HG02870 (cell line): ENCODE results near the gene GPC1.
"Not testable (repeated sequence)": the region's sequence is repeated elsewhere in the genome, so short reads cannot be mapped to it uniquely, and the experiment has no call there.

Experiments used
- ATAC-seq: cut with Tn5 transposase; IDR thresholded peaks from one replicate; pipeline ENCODE4 v1.9.1; 2021; ENCODE audit warnings: mild to moderate bottlenecking, moderate library complexity; ENCODE audit not compliant: unreplicated experiment

GPC1 gene, protein sequence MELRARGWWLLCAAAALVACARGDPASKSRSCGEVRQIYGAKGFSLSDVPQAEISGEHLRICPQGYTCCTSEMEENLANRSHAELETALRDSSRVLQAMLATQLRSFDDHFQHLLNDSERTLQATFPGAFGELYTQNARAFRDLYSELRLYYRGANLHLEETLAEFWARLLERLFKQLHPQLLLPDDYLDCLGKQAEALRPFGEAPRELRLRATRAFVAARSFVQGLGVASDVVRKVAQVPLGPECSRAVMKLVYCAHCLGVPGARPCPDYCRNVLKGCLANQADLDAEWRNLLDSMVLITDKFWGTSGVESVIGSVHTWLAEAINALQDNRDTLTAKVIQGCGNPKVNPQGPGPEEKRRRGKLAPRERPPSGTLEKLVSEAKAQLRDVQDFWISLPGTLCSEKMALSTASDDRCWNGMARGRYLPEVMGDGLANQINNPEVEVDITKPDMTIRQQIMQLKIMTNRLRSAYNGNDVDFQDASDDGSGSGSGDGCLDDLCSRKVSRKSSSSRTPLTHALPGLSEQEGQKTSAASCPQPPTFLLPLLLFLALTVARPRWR

DNA sequence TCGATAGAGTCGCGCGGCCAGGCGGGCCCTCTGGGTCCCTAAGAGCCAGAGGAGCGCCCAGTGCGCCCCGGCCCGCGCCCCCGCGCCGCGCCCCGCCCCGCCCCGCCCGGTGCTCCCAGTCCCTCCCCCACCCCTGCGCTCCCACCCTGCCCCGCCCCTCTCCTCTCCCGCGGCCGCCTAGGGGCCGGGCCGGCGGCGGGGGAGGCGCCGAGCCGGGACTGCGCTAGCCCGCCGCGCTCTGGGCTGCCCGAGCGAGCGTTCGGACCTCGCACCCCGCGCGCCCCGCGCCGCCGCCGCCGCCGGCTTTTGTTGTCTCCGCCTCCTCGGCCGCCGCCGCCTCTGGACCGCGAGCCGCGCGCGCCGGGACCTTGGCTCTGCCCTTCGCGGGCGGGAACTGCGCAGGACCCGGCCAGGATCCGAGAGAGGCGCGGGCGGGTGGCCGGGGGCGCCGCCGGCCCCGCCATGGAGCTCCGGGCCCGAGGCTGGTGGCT, at the start of gene GPC1:
Gene GPC1, plus strand, starts transcription at position 207 of the 491 bp plus-strand sequence. Its CDS starts 256 bp downstream, at position 463.
- peak; percentile 30 for ATAC-seq

- no peak for ATAC-seq
Measured at GRCh38 chr2:240386326-240386725, 49.1 kb upstream of the GPC1 start.

- not testable (repeated sequence) for ATAC-seq
Measured at GRCh38 chr2:240386743-240387142, 48.7 kb upstream of the GPC1 start.

DNA sequence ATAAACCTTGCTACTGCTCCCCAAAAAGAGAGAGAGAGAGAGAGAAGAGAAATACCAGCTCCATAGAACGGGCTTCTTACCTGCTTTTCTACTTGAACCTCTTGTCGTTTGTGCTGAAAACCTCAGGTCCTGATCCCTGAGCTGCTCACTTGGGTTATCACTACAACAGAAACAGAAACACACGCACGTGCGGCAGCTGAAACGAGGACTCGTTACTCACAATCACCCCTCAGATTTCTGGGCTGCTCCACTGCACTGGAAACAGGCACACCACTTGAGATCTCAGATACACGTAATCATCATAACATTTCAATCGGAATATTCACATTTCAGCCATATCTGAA, 48.2 kb upstream of the GPC1 start:
- ATAC-seq = no peak

- ATAC-seq = no peak
Measured at GRCh38 chr2:240387669-240388358, 47.6 kb upstream of the GPC1 start.

- no peak for ATAC-seq
Measured at GRCh38 chr2:240388471-240389301, 46.8 kb upstream of the GPC1 start.

DNA sequence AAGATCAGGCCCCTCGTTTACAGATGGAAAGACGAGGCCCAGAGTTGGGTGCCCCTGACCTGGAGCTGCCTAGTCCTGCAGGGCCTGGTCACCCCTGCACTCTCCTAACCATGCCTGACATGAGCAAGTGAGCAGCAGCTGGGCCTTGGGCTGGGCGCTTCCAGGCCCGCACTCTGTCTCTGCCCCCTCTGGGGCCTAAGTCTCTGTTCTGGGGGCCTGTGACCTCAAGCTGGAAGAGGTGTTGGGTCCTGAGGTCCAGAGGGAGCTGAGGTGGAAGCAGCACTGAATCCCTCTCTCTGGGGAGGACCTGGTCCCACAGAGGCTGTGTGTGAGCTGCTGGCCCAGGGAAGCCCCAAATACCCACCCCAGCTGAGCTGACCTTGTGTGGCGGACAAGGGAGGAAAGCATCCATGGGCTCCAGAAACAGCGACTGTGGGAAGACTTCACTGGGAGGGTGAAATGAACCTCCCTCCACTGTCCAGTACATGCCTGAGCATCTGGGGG, 46.1 kb upstream of the GPC1 start:
- no peak for ATAC-seq

DNA sequence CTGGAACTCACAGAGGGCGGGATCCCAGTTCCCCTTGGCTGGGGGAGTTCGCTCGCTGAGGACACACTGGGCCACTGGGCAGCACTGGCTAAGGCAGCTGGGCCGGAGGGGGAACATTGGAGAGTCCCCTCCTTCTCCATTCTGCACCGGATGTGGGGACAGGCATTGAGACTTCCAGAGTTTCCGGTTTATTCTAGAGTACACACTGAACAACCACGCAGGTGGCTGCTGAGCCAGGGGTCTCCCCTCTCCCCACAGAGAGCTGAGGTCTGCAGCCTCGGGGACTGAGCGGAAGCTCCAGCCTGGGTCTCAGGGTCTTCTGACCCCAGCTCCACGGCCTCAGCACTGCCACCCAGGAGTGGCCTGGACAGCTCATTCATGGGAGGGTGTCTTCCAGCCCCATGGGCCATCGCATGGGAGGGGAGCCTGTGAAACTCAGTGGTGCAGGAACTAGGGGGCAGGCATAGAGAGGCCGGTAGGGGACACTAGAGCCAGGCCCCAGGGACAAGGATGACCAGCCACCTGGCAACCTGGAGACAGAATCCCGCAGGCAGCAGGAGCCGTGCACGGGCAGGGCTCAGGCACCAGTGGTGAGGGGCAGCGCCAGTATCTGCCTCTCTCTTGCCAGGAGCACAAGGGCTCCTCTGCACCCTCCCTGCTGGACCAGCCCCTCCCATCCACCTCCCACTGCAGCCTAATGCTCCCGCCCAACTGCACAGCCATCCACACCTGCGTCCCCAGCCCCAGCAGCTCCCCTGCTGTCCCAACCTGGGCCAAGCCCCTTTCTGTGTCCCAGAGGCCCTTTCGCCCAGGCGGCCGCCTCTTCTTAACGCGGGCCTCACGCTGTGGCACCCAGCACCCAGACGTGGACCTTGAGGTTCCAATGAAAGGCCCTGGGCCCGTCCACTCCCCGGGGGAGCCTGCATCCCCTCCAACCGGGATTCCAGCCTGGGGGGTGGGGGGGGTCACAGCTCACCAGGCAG, 45.1 kb upstream of the GPC1 start:
- no peak for ATAC-seq

DNA sequence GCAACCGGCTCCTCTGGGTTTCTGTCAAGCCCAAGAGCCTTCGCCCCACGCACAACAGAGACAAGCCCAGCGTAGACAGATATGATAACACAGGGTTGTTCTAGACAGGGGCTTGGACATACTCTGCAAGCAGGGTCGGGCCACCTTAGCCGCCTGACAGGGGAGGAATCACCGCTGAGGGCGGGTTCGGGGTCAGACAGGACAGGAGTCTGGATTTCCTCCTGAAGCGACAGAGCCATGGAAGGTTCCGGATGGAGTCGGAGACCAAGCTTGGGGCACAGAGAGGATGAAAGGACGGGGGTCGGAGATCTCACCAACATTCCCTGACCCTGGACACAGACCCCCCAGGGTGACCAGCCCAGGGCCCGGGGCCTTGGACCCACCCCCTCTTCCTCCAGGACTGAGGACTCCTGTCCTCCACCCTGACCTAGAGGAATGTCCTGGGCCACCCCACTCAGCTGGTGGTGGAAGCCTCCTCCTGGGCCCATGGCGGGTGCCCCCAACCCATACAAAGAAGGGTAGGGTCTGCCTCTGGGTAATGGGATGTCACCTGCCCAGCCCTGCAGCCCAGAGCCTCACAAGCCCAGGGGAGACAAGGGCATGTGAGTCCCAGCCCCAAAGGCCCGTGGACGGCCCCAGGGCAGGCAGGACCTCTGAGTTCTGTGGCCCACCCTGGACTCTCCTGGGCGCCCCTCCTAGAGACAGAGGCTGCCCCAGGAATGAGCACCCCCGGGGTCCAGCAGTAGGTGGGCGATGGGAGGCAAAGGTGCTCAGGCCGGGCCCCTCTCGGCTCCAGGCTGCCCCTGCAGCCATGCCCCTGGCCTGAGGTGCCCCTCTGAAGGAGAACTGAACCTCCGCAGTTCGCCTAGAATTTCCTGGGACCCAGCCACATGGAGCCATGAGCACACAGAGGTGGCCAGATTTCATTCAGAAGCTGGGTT, 44.1 kb upstream of the GPC1 start:
- no peak for ATAC-seq

DNA sequence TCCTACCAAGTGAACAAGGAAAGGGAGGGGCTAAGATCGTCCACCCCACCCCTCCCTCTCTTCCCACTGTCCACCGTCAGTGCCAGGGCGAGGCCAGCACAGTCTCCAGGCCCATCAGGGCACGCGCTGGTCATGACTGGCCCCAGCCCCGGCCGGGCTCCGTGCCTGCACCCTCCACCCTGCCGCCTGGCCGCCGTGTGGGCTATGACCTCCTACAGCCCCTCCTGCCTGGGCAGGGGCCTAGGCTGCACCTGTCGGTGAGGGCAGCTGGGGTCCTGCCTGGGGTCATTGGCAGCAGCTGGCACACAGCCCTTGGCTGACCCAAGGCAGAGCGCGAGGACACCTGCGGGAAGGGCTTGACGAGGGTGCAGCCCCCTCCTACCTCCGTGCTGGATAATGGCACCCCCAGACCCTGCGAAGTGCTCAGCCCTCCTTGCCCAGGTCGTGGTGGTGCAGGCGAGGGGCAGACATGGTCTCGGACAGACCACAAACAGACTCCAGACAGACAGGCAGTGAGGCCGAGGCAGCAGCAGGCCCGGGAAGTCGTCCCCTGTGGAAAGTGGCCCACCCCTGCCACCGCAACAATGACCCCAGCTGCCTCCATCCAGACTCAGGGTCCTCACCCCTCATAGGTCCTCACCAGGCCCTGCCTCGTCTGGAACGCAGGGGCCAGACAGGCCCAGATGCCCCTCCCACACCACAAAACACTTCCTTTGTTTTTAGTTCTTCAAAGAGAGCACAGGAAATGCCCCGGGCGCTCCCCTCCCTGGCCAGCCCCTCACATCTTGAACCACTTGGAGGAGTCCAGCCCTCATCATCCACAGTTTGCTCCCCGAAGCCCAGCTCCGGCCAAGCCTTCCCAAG, 43.1 kb upstream of the GPC1 start:
- no peak for ATAC-seq

GRCh38 chr2:240392948-240393830, 42.3 kb upstream of the GPC1 start:
- ATAC-seq = no peak

GRCh38 chr2:240393831-240394410, 41.5 kb upstream of the GPC1 start:
- ATAC-seq = no peak

DNA sequence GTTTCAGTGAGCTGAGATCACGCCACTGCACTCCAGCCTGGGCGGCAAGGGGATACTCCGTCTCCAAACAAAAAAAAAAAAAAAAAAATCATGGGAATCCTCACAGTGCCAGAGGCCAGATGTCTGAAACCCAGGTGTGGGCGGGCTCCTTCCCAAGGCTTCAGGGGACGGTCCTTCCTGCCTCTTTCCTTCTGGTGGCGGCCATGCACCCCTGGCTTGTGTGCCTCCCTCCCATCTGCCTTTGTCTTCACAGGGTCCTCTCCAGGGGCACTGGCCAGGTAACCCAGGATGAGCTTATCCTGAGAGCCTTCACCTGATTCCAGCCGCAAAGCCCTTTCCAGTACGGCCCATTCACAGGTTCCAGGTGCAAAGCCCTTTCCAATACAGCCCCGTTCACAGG, 40.9 kb upstream of the GPC1 start:
- no peak for ATAC-seq

GRCh38 chr2:240395448-240395847, 40.0 kb upstream of the GPC1 start:
- ATAC-seq = no peak

- ATAC-seq = no peak
Measured at GRCh38 chr2:240395896-240396622, 39.4 kb upstream of the GPC1 start.
